WTC11 (cell line): ENCODE measurements around the gene SIGLEC12. TPM values are rescaled to one million over a fixed set of nuclear protein-coding genes. Genes with fewer than 3 reads are reported as not detected.

Experiments
- ATAC-seq: fragments of 200-7000 bp; cut with Tn5 transposase; 2 replicates; pipeline ENCODE4 v1.10.0; 2021; ENCODE audit warnings: mild to moderate bottlenecking, moderate library complexity
- CTCF ChIA-PET: fragments of 300-600 bp; sonication (Branson Sonifier 250); formaldehyde crosslinking; loops from one replicate; lab custom pipeline; 2021; ENCODE audit warnings: antibody characterized with exemption; lab: Charles Lee
- POLR2A ChIA-PET: fragments of 350-600 bp; sonication (Branson Sonifier 250); formaldehyde crosslinking; loops from one replicate; lab custom pipeline; 2021; ENCODE audit warnings: antibody characterized with exemption; lab: Charles Lee
- DNase-seq: peaks from one replicate; pipeline ENCODE4 v3.0.0; 2021; ENCODE audit warnings: low spot score
- H3K27ac Mint-ChIP-seq: 2 replicates; pipeline ENCODE4 v1.8.0; 2021; ENCODE audit warnings: mixed read lengths
- H3K27me3 Mint-ChIP-seq: 2 replicates; pipeline ENCODE4 v1.8.0; 2021; ENCODE audit warnings: low read depth, mild to moderate bottlenecking, moderate library complexity, mixed read lengths
- H3K36me3 Mint-ChIP-seq: 2 replicates; pipeline ENCODE4 v1.8.0; 2021; ENCODE audit warnings: mixed read lengths
- H3K4me1 Mint-ChIP-seq: 2 replicates; pipeline ENCODE4 v1.8.0; 2022; ENCODE audit warnings: mixed read lengths
- H3K4me3 Mint-ChIP-seq: 2 replicates; pipeline ENCODE4 v1.8.0; 2021; ENCODE audit warnings: mild to moderate bottlenecking, moderate library complexity, mixed read lengths
- H3K9me3 Mint-ChIP-seq: 2 replicates; pipeline ENCODE4 v1.8.0; 2021; ENCODE audit warnings: mixed read lengths
- ATF1 ChIP-seq: sonication (generic); formaldehyde crosslinking; IDR thresholded peaks from 2 replicates; pipeline ENCODE4 v1.8.1; 2023; ENCODE audit warnings: mild to moderate bottlenecking, moderate library complexity, missing genetic modification reagents
- CBFB ChIP-seq: sonication (generic); formaldehyde crosslinking; IDR thresholded peaks from 2 replicates; pipeline ENCODE4 v1.8.1; 2022; ENCODE audit warnings: mild to moderate bottlenecking, low read depth, missing genetic modification reagents
- CDX4 ChIP-seq: fragments of 250-450 bp; sonication (Bioruptor Pico); IDR thresholded peaks from 2 replicates; pipeline ENCODE4 v1.9.0; 2021; ENCODE audit warnings: moderate library complexity, mild to moderate bottlenecking, inconsistent platforms, borderline replicate concordance
- FOXK1 ChIP-seq: sonication (generic); formaldehyde crosslinking; IDR thresholded peaks from 2 replicates; pipeline ENCODE4 v1.8.0; 2022; ENCODE audit warnings: mild to moderate bottlenecking, moderate library complexity, missing genetic modification reagents
- GABPB1 ChIP-seq: sonication (generic); formaldehyde crosslinking; IDR thresholded peaks from 2 replicates; pipeline ENCODE4 v1.8.1; 2023; ENCODE audit warnings: mild to moderate bottlenecking, missing genetic modification reagents
- MLX ChIP-seq: sonication (generic); formaldehyde crosslinking; IDR thresholded peaks from 2 replicates; pipeline ENCODE4 v1.8.1; 2023; ENCODE audit warnings: mild to moderate bottlenecking, missing genetic modification reagents, moderate library complexity
- NFYB ChIP-seq: sonication (generic); formaldehyde crosslinking; conservative IDR thresholded peaks from 2 replicates; pipeline ENCODE4 v1.8.0; 2022; ENCODE audit warnings: low read depth, missing genetic modification reagents
- NR1H2 ChIP-seq: sonication (generic); formaldehyde crosslinking; IDR thresholded peaks from 2 replicates; pipeline ENCODE4 v1.9.0; 2021; ENCODE audit warnings: mild to moderate bottlenecking, moderate library complexity, missing genetic modification reagents
- PRDM15 ChIP-seq: sonication (generic); formaldehyde crosslinking; IDR thresholded peaks from 2 replicates; pipeline ENCODE4 v1.8.0; 2022; ENCODE audit warnings: missing genetic modification reagents
- PREB ChIP-seq: sonication (generic); formaldehyde crosslinking; IDR thresholded peaks from 2 replicates; pipeline ENCODE4 v1.8.1; 2022; ENCODE audit warnings: mild to moderate bottlenecking, missing genetic modification reagents, moderate library complexity, borderline replicate concordance
- RELA ChIP-seq: sonication (generic); formaldehyde crosslinking; IDR thresholded peaks from 2 replicates; pipeline ENCODE4 v1.8.1; 2022; ENCODE audit warnings: missing genetic modification reagents, mild to moderate bottlenecking, borderline replicate concordance
- SOX15 ChIP-seq: fragments of 250-450 bp; sonication (Bioruptor Pico); IDR thresholded peaks from 2 replicates; pipeline ENCODE4 v1.9.0; 2021; ENCODE audit warnings: mild to moderate bottlenecking
- ZNF138 ChIP-seq: sonication (generic); formaldehyde crosslinking; conservative IDR thresholded peaks from 2 replicates; pipeline ENCODE4 v1.8.1; 2022; ENCODE audit warnings: mild to moderate bottlenecking, moderate library complexity, missing genetic modification reagents
- ZNF219 ChIP-seq: sonication (generic); formaldehyde crosslinking; IDR thresholded peaks from 2 replicates; pipeline ENCODE4 v1.8.0; 2023; ENCODE audit warnings: missing genetic modification reagents, mild to moderate bottlenecking, borderline replicate concordance
- ZNF232 ChIP-seq: sonication (generic); formaldehyde crosslinking; IDR thresholded peaks from 2 replicates; pipeline ENCODE4 v1.8.0; 2022; ENCODE audit warnings: mild to moderate bottlenecking, missing genetic modification reagents
- ZNF425 ChIP-seq: fragments of 250-450 bp; sonication (Bioruptor Pico); conservative IDR thresholded peaks from 2 replicates; pipeline ENCODE4 v1.9.0; 2021; ENCODE audit warnings: mild to moderate bottlenecking
- total RNA-seq: library from RNA; stranded (reverse); gene quantifications from 3 replicates; pipeline ENCODE4 v1.2.3, GENCODE V29; 2021
- TF ChIP-seq, protein P1 (sequence below): sonication (generic); formaldehyde crosslinking; IDR thresholded peaks from 2 replicates; pipeline ENCODE4 v1.8.0; 2022; ENCODE audit warnings: mild to moderate bottlenecking, missing genetic modification reagents

SIGLEC12 gene
- total RNA-seq, 1 experiment from 2014 or later = not detected

GRCh38 chr19:51491586-51491985, 10.0 kb downstream of the SIGLEC12 start:
- H3K36me3 Mint-ChIP-seq = no peaks in the 10 kb centered on the region
- POLR2A ChIA-PET = no interaction called here
- no peak overlapping the region for H3K27ac Mint-ChIP-seq
- TF ChIP-seq GABPB1 (CRISPR knock-in tag) (no peak), ZNF219 (CRISPR knock-in tag) (no peak), ZNF138 (CRISPR knock-in tag) (no peak), NR1H2 (CRISPR knock-in tag) (no peak), ZNF232 (CRISPR knock-in tag) (no peak), ZNF425 (CRISPR knock-in tag) (no peak), PREB (no peak)
- TF ChIP-seq, protein P1, sequence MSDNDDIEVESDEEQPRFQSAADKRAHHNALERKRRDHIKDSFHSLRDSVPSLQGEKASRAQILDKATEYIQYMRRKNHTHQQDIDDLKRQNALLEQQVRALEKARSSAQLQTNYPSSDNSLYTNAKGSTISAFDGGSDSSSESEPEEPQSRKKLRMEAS (CRISPR knock-in tag) = no peak
- H3K27me3 Mint-ChIP-seq = peaks cover 59% of the 10 kb centered on the region
- H3K9me3 Mint-ChIP-seq = peaks cover 16% of the 10 kb centered on the region
- H3K4me1 Mint-ChIP-seq = peaks cover 7% of the 10 kb centered on the region
- ATAC-seq = no peak
- no peak for DNase-seq
- CTCF ChIA-PET = no interaction called here
- H3K4me3 Mint-ChIP-seq = no peak overlapping the region

DNA sequence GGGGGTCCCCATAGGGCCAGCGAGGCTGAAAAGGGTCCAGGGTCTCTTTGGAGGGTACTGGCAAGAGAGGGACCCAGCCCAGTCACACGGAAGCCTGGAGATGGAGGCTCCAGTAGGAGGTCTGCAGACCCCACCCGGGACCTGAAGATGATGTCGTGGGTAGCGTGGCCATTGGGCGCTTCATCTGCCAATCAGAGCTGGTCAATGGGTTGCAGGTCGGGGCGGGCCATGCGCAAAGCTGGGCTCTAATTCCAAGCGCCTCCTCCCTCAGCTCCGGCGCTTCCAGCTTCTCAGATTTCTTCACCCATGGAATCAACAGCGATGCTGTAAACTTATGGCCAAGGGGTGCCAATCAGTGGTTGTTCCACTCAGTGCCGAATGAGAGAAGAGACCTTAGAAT, 10.9 kb downstream of the SIGLEC12 start:
- H3K4me1 Mint-ChIP-seq = peaks cover 7% of the 10 kb centered on the region
- TF ChIP-seq MLX (CRISPR knock-in tag) (no peak), NFYB (CRISPR knock-in tag) (peak; percentile 45)
- ATAC-seq (peak; percentile 93), DNase-seq (peak; percentile 68)
- H3K9me3 Mint-ChIP-seq = peaks cover 21% of the 10 kb centered on the region
- H3K4me3 Mint-ChIP-seq = peak overlapping the region; percentile 52
- ChIA-PET CTCF (interaction anchor here (0.6 to 1.0 kb wide), 9 partner anchors 24 to 287 kb away, joined by 3 to 7 read pairs (median 3); no protein-coding TSS in a partner anchor), POLR2A (interaction anchor here (0.6 kb wide), 1 partner anchor 21 kb away, joined by 3 read pairs; no protein-coding TSS in a partner anchor)
- no peak overlapping the region for H3K27ac Mint-ChIP-seq
- no peaks in the 10 kb centered on the region for H3K36me3 Mint-ChIP-seq
- peaks cover 56% of the 10 kb centered on the region for H3K27me3 Mint-ChIP-seq

DNA sequence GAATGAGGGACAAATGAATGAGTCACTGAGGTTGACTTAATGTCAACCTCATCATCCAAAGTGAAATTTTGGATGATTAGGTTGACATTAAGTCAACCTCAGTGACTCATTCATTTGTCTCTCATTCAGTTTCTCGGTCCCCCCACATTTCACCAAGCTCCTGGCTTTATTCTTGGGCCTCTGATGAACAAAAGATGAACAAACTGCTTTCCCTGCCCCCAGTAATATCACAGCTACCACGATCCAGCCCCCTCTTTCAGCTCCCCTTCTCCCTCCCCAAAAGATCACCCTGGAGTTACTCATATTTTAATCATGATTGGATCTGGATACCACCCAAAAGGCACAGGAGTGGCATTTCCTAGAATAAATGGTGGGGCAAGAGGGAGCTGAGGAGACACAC, 12.5 kb downstream of the SIGLEC12 start:
- Mint-ChIP-seq H3K27me3 (peaks cover 58% of the 10 kb centered on the region), H3K9me3 (peaks cover 28% of the 10 kb centered on the region), H3K4me1 (peaks cover 7% of the 10 kb centered on the region), H3K27ac (no peak overlapping the region), H3K4me3 (no peak overlapping the region), H3K36me3 (no peaks in the 10 kb centered on the region)
- CTCF ChIA-PET = no interaction called here
- ATAC-seq (no peak), DNase-seq (no peak)
- POLR2A ChIA-PET = no interaction called here
- TF ChIP-seq RELA (CRISPR knock-in tag) (no peak), SOX15 (no peak), CDX4 (CRISPR knock-in tag) (no peak), FOXK1 (no peak), PRDM15 (CRISPR knock-in tag) (no peak), CBFB (CRISPR knock-in tag) (no peak), ATF1 (CRISPR knock-in tag) (no peak)
- TF ChIP-seq, all 79 proteins: peak for 0
